ENCODE data around the gene GNB1L.
"Not testable (repeated sequence)": the region's sequence is repeated elsewhere in the genome, so short reads cannot be mapped to it uniquely, and the experiment has no call there.

DNA sequence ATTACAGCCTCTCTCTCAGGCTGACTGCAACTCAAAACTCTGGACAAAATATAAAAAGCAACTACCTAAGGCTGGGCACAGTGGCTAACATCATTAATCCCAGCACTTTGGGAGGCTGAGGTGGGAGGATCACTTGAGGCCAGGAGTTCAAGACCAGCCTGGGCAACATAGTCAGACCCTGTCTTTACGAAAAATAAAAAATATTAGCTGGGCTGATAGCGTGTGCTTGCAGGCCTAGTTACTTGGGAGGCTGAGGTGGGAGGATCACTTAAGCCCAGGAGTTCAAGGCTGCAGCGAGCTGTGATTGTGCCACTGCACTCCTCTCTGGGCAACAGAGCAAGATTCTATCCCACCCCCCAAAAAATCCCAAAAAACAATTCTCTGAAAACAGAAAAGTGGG lies 22.7 kb downstream of the GNB1L start:
- TF ChIP-seq, protein P1, sequence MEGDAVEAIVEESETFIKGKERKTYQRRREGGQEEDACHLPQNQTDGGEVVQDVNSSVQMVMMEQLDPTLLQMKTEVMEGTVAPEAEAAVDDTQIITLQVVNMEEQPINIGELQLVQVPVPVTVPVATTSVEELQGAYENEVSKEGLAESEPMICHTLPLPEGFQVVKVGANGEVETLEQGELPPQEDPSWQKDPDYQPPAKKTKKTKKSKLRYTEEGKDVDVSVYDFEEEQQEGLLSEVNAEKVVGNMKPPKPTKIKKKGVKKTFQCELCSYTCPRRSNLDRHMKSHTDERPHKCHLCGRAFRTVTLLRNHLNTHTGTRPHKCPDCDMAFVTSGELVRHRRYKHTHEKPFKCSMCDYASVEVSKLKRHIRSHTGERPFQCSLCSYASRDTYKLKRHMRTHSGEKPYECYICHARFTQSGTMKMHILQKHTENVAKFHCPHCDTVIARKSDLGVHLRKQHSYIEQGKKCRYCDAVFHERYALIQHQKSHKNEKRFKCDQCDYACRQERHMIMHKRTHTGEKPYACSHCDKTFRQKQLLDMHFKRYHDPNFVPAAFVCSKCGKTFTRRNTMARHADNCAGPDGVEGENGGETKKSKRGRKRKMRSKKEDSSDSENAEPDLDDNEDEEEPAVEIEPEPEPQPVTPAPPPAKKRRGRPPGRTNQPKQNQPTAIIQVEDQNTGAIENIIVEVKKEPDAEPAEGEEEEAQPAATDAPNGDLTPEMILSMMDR (IDR thresholded peaks at IDR 0.05): not testable (repeated sequence)
- TF ChIP-seq EZH2 (IDR thresholded peaks at IDR 0.05; ENCODE audit: borderline replicate concordance, insufficient read depth, low read depth, low read length, poor library complexity, severe bottlenecking): not testable (repeated sequence)

Measured in B cell (primary cell).